Mesenteric fat pad (tissue), 1 donor: ENCODE data around the gene ZDHHC1. TPM values are rescaled to one million over a fixed set of nuclear protein-coding genes. Genes with fewer than 3 reads are reported as not detected.
"Not testable (repeated sequence)": the region's sequence is repeated elsewhere in the genome, so short reads cannot be mapped to it uniquely, and the experiment has no call there.

Experiments used
- DNase-seq: peaks from one replicate; pipeline ENCODE4 v3.0.0-alpha.2; 2020; ENCODE audit warnings: low spot score
- total RNA-seq: library from RNA; stranded (reverse); fragmentation: NEBNext Ultra II Directional; extraction: Animal tissue kit (Norgen Biotek cat#: 25700); gene quantifications from one replicate; pipeline ENCODE4 v1.2.1, GENCODE V29; 2021
- donor health status: DM: yes; HTN: yes; CAD: no.

Gene ZDHHC1
- total RNA-seq, 1 donor from 2014 or later: 9.5 TPM

GRCh38 chr16:67394155-67395104 lies 21.8 kb downstream of the ZDHHC1 start:
- no peak for DNase-seq

DNA sequence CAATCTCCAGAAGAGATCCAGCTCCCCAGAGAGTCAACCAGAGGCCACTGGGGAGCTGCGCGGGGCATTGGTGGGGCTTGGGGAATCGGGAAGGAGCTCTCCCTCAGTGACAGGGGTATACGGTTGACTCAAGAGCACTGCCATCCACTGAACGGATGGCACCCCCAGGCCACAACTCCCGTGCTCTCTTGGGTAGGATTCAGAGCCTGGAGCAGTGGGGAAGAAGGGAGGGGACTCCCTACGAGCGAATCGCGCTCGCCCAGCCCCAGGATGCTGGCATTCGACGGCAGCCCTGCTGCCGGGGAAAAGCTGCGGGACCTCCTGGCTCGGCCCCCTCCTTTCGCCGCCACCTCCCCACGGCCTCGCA lies 22.5 kb downstream of the ZDHHC1 start:
- DNase-seq: no peak

GRCh38 chr16:67393111-67393787 lies 23.0 kb downstream of the ZDHHC1 start, which contains the start of gene TPPP3:
Gene TPPP3 (minus strand): TSS chr16:67393498. CDS start chr16:67391111, 2,387 bp downstream.
- peak; percentile 93 for DNase-seq

DNA sequence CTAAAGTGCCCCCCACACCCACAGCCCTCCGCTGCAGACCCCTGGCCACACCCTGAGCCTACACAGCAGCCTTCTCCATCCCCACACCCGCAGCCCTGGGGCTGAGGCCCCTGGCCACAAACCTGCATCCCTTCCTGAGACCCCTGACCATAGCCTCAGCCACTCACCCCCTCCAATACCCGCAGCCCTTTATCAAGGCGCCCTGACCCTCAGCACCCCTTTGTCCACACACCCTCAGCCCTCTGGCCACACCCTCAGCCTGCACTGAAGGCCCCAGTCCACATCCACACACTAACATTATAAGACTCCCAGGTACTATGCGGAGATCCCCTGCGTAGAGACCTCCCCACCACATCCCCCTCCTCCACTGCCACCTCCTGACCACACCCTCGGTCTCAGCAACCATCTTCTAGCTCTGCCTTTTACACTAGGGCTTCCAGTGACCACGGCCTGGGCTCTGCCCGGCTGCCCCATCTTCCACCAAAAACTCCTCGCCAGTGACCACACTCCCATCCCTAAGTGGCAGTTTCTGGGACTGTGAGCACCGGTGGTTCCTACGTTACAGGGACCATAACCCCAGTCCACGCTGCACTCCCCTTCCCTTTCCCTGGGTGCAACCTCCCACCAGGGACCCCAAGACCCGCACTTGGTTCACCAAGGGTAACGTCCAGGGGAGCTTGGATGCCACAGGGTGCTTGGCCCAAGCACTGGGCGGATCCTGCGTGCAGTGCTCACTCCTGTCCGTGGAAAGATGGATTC lies 23.8 kb downstream of the ZDHHC1 start:
- peak; percentile 78 for DNase-seq

DNA sequence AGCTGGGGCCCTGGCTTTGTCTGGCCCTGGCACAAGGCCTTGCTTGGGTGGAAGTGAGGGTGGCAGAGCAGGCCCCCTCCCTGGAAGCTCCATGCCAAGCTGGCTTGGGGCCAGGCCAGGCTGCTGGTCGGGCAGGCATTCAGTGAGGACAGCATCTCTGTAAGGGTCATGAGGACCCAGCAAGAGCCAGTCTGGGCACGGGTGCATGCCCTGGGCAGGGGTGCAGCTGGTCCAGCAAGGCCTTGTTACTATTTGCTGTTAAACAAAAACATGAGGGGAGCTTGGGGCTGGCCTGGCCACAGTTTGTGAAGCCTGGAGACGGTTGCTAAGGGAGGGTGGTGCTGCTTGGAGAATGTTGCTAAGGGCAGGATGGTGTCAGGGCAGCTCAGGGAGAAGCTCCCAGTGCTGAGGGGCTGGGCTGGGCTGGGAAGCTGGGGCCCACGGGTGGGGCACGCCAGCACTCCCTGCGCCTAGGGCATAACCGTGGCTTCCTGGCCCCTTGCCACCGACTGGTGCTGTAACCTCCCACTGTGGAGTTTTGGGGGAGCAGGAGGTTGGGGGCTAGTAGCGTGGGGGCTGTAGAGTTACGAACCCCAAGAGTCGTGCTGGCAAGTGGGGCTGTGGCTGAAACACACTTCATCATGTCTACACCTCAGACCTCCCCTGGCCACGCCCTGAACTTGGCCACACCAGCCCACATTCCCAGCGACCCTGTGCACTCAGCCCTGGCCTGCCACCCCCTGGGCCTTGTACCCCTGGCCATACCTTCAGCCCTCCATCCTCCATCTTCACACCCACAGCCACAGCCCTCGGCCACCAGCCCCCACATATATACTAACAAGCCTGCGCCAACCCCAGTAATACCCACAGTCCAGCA lies 24.6 kb downstream of the ZDHHC1 start:
- peak; percentile 90 for DNase-seq

DNA sequence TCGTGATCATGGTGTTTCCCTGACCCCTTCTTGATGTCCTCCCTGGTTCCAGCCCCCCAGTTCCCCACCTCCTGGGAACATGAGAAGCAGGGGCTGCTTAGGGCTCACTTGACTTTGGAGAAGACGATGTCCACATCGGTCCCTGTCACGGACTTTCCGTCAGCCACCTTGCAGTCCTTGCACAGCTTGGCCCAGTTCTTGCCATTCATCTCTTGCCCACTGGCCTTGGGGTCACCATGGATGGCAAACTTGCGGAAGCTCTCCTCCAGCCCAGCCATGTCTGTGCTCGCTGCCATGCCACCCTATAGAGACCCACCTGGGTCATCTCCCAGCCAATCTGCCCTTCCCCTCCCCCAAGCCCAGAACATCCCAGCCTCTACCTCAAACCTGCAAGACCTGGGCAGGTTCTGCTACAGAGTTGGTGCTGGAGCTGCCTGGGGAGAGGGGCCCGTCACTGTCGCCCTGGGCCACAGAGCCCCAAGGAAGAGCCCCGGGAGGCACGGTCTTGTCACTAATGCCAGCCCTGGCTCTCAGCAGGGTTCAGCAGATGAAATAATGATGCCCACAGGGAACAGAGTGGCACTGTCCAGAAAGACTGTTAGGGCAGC lies 25.4 kb downstream of the ZDHHC1 start:
- DNase-seq: peak; percentile 82

DNA sequence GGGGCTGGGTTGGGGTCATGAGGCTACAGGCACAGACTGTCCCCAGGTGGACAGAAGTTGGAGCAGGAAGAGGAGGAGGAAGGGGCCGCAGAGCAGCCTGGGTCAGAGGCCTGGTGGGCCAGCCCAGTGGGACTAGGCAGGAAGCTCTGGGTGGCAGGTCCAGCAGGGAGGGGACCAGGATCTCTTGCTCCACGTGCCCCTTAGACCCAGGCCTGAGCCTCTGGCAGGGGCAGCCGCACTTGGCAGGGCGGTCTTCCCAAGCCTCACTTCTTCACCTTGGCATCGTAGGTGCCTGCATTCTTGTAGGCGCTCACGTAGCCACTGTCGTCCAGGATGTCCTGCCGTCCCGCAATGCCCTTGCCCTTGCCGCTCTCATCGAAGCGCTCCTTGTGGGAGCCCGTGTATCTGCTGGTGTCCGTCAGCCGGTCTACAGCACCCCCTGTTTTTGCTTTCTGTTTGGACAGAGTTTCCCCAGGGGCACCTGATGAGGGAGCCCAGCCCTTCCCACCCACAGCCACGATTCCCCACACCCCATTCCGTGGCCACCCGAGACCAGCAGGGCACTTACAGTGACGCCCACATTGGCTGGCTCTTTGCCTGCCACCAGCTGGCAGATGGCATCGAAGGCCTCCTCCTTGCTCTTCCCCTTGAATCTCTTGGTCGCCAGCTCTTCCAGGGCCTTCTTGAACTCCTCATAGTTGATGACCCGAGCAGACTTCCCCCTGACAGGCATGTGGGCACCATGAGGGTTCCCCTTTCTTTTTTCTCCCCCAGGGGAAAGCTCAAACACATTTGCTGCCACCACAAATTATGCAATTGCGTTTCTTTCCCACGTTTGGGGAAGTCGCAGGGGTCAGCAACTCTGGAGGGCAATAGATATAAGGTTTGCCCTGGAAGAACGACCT lies 26.1 kb downstream of the ZDHHC1 start:
- DNase-seq: peak; percentile 86

- DNase-seq: peak; percentile 37
These were observed 27.7 kb downstream of the ZDHHC1 start for GRCh38 chr16:67388591-67388990.

DNA sequence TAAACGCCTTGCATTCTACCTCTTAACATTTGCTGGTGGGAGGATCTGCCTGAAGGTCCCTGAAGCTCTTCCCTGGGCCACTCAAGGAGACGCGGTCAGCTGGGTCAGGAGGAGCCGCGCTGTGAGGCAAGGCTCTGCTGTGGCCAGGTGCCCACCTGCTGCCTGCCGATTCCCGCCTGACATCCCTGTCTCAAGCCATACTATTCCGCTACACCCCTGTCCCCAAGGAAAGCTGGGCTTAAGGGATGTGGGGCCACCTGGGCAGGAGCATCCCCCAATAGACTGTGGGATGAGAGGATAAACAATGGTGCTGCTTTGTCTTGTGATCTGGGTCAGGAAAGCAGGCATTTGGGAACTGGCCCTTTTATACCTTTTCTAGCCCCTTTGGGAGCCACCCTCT lies 28.1 kb downstream of the ZDHHC1 start:
- DNase-seq: peak; percentile 53

- DNase-seq: peak; percentile 75
These were observed 28.7 kb downstream of the ZDHHC1 start for GRCh38 chr16:67387479-67388079.

DNA sequence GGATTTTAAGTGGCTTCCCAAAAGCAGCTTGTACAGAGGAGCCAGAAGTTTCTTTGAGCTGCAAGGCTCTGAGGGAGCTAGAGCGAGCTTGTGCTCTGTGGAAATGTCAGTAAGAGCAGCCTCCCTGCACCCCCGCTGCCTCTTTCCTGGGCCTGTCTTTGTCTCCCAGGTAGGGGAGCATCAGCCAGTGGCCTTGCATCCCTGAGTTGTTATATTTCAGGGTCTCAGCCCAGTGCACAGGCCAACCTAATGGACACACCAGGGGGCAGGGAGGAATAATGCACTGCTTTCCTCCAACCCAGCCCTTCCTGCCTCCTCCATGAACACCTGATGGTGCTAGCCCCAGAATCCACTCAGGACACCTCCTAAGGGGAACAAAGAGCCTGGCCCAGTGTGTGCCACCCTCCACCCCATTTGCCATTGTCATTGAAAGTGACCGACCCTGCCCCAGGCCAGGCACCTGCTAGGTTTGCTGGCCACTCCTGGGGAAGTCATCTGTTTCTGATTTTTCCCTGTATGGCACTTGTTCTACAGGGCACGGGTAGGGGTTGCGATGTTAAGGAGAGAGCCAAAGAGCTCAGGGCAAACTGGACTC lies 29.3 kb downstream of the ZDHHC1 start:
- peak; percentile 71 for DNase-seq

DNA sequence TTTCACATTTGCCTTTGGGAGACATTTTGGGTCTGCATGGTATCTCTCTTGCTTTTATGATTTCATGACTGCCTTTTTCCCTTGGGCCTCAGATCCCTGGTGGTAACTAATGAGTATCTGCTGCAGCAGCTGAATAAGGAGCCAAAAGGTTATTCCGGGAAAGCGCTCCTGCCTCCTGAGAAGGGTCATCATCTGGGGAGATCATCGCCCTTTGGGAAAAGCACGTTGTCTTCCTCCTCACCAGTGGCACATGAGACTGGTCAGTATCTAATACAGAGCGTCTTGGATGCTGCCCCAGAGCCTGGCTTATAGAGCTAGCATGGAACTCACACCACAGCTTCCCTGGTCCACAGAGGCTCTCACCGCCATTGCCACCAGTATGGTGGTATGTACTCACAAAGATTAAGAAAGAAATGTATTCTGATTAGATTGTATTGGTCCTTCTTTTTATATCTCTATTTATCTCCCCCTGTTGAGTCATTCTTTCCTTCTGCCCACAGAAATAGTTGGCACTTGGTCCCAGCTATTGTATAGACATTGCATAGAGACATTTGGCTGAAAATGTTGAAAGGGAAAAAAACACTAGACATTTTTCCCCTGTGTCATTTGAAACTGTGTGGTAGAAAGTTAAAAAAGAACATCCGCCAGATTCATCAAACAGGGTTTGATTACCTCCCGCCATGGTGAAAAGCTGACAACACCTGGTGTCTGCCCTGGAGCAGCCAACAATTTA lies 31.3 kb downstream of the ZDHHC1 start:
- no peak for DNase-seq

DNA sequence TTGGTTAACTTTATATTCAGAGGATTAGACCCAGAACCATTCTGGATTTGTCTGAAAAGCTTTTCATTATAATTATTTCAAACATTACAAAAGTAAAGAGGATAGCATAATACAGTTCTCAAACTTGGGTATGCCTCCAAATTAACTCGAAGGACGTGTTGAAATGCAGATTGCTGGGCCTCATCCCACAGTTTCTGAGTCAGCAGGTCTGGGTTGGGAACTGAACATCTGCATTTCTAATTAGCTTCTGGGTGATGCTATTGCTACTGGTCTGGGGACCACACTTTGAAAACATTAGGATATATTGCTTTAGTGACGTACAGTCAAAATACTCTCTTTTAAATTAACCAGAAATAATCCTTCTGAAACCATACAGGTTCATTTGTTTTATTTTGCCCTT lies 33.0 kb downstream of the ZDHHC1 start:
- no peak for DNase-seq

- DNase-seq: no peak
These were observed 37.6 kb downstream of the ZDHHC1 start for GRCh38 chr16:67378642-67379041.

DNA sequence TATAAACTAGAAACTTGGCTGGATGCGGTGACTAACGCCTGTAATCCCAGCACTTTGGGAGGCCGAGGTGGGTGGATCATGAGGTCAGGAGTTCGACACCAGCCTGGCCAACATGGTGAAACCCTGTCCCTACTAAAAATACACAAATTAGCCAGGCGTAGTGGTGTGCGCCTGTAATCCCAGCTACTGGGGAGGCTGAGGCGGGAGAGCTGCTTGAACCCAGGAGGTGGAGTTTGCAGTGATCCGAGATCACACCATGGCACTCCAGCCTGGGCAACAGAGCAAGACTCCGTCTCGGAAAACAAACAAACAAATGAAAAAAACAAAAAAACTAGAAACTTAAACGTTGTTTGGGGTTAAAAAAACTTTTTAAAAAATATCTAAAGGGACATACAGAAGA lies 40.3 kb downstream of the ZDHHC1 start:
- not testable (repeated sequence) for DNase-seq

DNA sequence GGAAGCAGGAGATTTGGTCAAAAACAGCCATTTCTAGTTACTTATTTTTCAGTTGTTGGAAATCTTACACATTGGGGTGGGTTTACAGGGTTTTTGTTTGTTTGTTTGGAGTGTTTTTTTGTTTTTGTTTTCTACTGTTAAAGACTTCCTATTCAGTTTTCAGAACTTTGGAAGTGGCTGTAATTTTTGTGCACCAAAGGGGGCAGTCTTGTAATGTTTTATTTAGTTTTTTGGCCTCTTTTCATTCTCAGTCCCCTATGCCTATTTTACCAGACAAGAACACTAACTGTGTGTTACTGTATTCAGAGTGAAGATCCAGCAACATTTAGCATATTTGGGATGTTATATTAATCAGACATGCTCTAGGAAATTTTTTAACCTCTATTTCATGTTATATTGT lies 43.6 kb downstream of the ZDHHC1 start:
- no peak for DNase-seq

DNA sequence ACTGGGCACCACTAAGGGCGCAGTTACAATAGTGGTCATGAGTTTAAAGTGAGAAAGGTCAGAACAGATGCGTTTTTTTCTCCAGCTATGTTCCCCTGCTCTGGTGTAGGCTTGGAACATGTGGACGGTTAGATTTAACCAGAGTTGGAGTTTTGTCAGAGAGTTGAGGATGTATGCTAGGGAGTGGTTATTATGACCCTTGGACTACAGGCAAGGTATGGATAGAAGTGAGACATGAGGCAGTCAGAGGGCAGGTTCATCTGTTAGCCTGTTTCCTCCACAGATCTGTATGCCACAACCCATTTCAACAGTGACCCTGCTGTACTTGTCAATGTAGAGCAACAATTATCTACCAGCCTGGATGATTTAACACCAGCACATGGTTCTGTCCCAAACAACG lies 45.6 kb downstream of the ZDHHC1 start:
- DNase-seq: no peak
